OCI-LY1 (cell line): ENCODE measurements around the gene ALPK3.

Experiments
- H2AFZ ChIP-seq: fragments of 200-600 bp; sonication (generic), shearing (Covaris generic); 2 replicates; pipeline ENCODE4 v1.6.0; 2014; ENCODE audit warnings: antibody characterized with exemption, mild to moderate bottlenecking, low read length
- H3F3A ChIP-seq: fragments of 200-600 bp; sonication (generic), shearing (Covaris generic); 2 replicates; pipeline ENCODE4 v1.6.0; 2014; ENCODE audit warnings: mild to moderate bottlenecking, antibody characterized with exemption, low read length, moderate library complexity; ENCODE audit not compliant: insufficient read depth
- H3K27ac ChIP-seq: fragments of 200-600 bp; sonication (generic); 2 replicates; pipeline ENCODE4 v1.5.1; 2014; ENCODE audit warnings: low read length, mixed run types, mild to moderate bottlenecking, low read depth; ENCODE audit not compliant: poor library complexity, severe bottlenecking
- H3K27me3 ChIP-seq: fragments of 200-600 bp; sonication (generic); 2 replicates; pipeline ENCODE4 v1.6.0; 2014; ENCODE audit warnings: antibody characterized with exemption, mild to moderate bottlenecking, low read length, moderate library complexity; ENCODE audit not compliant: insufficient read depth
- H3K36me3 ChIP-seq: fragments of 200-600 bp; sonication (generic); 2 replicates; pipeline ENCODE4 v1.6.1; 2014; ENCODE audit warnings: mild to moderate bottlenecking, antibody characterized with exemption, low read length, moderate library complexity, mixed read lengths; ENCODE audit not compliant: insufficient read depth
- H3K4me1 ChIP-seq: fragments of 200-600 bp; sonication (generic); 2 replicates; pipeline ENCODE4 v1.5.1; 2014; ENCODE audit warnings: mild to moderate bottlenecking, low read length, moderate library complexity; ENCODE audit not compliant: insufficient read depth, severe bottlenecking
- H3K4me2 ChIP-seq: fragments of 200-600 bp; sonication (generic), shearing (Covaris generic); 2 replicates; pipeline ENCODE4 v1.6.1; 2014; ENCODE audit warnings: low read length
- H3K4me3 ChIP-seq: fragments of 200-600 bp; sonication (generic); 2 replicates; pipeline ENCODE4 v1.5.1; 2014; ENCODE audit warnings: low read length, low read depth, mild to moderate bottlenecking, mixed read lengths; ENCODE audit not compliant: poor library complexity, severe bottlenecking
- H3K79me2 ChIP-seq: fragments of 200-600 bp; shearing (Covaris generic); 2 replicates; pipeline ENCODE4 v1.6.1; 2016; ENCODE audit warnings: mixed run types, low read length, mixed read lengths; ENCODE audit not compliant: insufficient read depth
- H3K9ac ChIP-seq: fragments of 200-600 bp; sonication (generic), shearing (Covaris generic); 2 replicates; pipeline ENCODE4 v1.6.1; 2014; ENCODE audit warnings: mild to moderate bottlenecking, low read length, mixed read lengths
- H3K9me2 ChIP-seq: fragments of 200-600 bp; sonication (generic), shearing (Covaris generic); 2 replicates; pipeline ENCODE4 v1.6.1; 2014; ENCODE audit warnings: low read depth, mild to moderate bottlenecking, low read length, mixed read lengths
- H3K9me3 ChIP-seq: fragments of 200-600 bp; shearing (Covaris generic); 2 replicates; pipeline ENCODE4 v1.6.1; 2014; ENCODE audit warnings: low read length, mixed read lengths
- H4K20me1 ChIP-seq: fragments of 200-600 bp; sonication (generic), shearing (Covaris generic); 2 replicates; pipeline ENCODE4 v1.6.0; 2016; ENCODE audit warnings: mild to moderate bottlenecking, low read length; ENCODE audit not compliant: insufficient read depth
- EZH2 ChIP-seq: fragments of 200-600 bp; sonication (generic), shearing (Covaris generic); IDR thresholded peaks from 2 replicates; pipeline ENCODE4 v1.8.0; 2017; ENCODE audit warnings: borderline replicate concordance, mixed run types, mild to moderate bottlenecking, antibody characterized with exemption, low read length, moderate library complexity, mixed read lengths
- TF ChIP-seq, protein P1 (sequence below): fragments of 200-600 bp; sonication (generic), shearing (Covaris generic); IDR thresholded peaks from 2 replicates; pipeline ENCODE4 v1.5.1; 2017; ENCODE audit warnings: mild to moderate bottlenecking, antibody characterized with exemption, low read length, moderate library complexity, mixed read lengths

Gene ALPK3

DNA sequence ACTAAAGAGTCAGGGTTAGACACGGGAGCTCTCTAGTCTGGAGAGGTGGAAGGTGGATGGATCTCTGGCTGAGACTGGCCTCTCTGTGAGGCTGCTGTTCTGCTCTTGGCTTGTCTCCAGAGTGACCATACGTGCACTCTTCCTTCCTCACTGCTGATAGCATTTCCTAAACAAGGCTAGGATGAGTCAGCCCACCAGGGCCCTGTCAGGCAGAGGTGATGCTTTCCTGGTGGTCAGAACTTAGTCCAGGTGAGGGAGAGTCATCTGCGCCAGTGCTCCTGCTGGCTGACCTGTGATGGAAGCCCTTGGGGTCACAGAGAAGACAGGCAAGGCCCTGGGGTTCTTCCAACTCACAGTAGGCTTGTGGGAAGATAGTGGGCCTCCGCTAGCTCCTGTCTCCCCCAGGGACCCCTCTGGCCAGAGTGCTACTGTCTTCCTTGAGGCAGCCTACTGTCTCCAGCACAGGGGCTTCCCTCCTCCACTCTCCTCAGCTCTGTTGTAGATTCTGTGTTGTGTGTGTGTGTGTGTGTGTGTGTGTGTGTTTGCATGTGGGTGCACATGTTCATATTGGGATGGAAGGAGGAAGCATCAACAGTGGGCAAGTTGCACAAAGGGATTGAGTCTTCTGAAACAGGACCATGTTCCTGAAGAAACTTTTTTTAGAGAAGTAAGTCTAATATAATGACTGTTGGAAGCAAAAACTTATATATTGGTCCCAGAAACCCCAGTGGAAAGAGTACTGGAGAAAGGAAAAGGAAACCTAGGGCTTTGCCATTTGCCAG is 16.5 kb downstream of the ALPK3 start:
- H3K9me3 ChIP-seq = no peaks in the 10 kb centered on the region
- H3K27ac ChIP-seq = no peak overlapping the region
- H3K9ac ChIP-seq = no peak overlapping the region
- H3F3A ChIP-seq = no peaks in the 10 kb centered on the region
- H4K20me1 ChIP-seq = no peaks in the 10 kb centered on the region
- TF ChIP-seq, protein P1, sequence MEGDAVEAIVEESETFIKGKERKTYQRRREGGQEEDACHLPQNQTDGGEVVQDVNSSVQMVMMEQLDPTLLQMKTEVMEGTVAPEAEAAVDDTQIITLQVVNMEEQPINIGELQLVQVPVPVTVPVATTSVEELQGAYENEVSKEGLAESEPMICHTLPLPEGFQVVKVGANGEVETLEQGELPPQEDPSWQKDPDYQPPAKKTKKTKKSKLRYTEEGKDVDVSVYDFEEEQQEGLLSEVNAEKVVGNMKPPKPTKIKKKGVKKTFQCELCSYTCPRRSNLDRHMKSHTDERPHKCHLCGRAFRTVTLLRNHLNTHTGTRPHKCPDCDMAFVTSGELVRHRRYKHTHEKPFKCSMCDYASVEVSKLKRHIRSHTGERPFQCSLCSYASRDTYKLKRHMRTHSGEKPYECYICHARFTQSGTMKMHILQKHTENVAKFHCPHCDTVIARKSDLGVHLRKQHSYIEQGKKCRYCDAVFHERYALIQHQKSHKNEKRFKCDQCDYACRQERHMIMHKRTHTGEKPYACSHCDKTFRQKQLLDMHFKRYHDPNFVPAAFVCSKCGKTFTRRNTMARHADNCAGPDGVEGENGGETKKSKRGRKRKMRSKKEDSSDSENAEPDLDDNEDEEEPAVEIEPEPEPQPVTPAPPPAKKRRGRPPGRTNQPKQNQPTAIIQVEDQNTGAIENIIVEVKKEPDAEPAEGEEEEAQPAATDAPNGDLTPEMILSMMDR = no peak
- TF ChIP-seq EZH2 = no peak
- H3K9me2 ChIP-seq = no peaks in the 10 kb centered on the region
- no peaks in the 10 kb centered on the region for H3K27me3 ChIP-seq
- no peaks in the 10 kb centered on the region for H3K79me2 ChIP-seq
- no peak overlapping the region for H3K4me2 ChIP-seq
- H2AFZ ChIP-seq = no peak overlapping the region
- no peak overlapping the region for H3K4me3 ChIP-seq
- H3K4me1 ChIP-seq = no peaks in the 10 kb centered on the region
- H3K36me3 ChIP-seq = no peaks in the 10 kb centered on the region

DNA sequence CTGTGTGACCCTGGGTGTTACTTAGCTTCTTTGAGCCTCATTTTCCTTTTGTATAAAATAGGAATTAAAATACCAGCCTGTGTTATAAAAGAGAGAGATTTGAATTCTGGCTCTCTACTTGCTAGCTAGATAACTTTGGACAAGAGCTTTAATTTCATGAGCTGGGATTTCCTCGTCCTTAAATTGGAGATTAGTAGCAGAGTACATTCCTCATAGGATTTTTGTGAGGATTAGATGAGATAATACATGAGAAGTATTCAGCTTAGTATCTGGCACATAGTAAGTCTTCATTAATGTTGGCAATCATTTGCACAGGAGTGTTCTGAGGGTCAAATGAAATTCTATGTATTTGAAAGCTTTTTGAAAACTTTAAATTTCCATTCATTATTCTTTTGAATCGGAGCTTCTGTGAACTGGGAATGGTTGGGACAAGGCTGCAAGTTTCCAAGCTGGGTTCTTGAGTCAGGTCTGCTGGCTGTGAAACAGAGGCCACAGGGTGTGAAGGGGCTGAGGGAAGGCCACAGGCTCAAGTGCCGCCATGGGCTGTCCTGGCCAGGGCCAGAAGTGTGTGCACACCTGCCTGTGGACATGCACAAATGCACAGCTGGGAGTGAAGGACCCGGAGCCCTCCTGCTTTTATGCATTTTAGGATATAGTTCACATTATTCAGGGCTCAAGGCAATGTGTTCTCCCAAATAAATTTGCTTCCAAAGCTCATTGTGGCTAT is 17.2 kb downstream of the ALPK3 start:
- Histone ChIP-seq H3K9me3 (no peaks in the 10 kb centered on the region), H3K4me1 (no peaks in the 10 kb centered on the region), H3K79me2 (no peaks in the 10 kb centered on the region), H2AFZ (no peak overlapping the region), H3K36me3 (no peaks in the 10 kb centered on the region), H3K9ac (no peak overlapping the region), H3K4me3 (no peak overlapping the region), H3K4me2 (no peak overlapping the region), H3F3A (no peaks in the 10 kb centered on the region), H4K20me1 (no peaks in the 10 kb centered on the region), H3K9me2 (no peaks in the 10 kb centered on the region), H3K27me3 (no peaks in the 10 kb centered on the region), H3K27ac (no peak overlapping the region)
- TF ChIP-seq, protein P1 = no peak
- TF ChIP-seq EZH2 = no peak

DNA sequence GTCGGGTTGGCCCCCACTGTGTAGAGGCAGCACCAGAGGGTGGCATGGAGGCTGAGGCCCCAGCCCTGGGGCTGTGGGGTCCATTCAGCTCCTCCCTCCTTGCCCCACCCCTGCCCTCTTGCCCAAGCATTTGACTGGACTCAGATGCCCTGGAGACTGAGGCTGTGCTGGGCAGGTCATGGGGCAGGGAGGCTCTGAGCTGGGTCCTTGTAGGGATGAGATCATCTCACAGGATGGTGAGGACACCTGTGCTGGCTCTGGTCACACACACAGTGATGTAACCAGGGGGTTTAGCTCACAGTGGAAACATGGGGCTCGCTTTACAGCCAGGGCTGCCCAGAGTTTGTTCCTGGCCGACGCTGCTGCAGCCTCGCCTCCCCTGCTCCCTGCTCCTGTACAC is 17.8 kb downstream of the ALPK3 start:
- Histone ChIP-seq H3K36me3 (no peaks in the 10 kb centered on the region), H3K9me3 (no peaks in the 10 kb centered on the region), H3K27ac (no peak overlapping the region), H3K4me3 (no peak overlapping the region), H3K27me3 (no peaks in the 10 kb centered on the region), H3K9me2 (no peaks in the 10 kb centered on the region), H3K4me2 (no peak overlapping the region), H3F3A (no peaks in the 10 kb centered on the region), H2AFZ (no peak overlapping the region), H3K4me1 (no peaks in the 10 kb centered on the region), H3K9ac (no peak overlapping the region), H3K79me2 (no peaks in the 10 kb centered on the region), H4K20me1 (no peaks in the 10 kb centered on the region)
- TF ChIP-seq, protein P1 = no peak
